Gastrocnemius medialis (tissue), 4 donors: ENCODE results near the gene HCFC1. TPM values are rescaled to one million over a fixed set of nuclear protein-coding genes. Genes with fewer than 3 reads are reported as not detected.
"Not testable (repeated sequence)": the region's sequence is repeated elsewhere in the genome, so short reads cannot be mapped to it uniquely, and the experiment has no call there.

Experiments
- ATAC-seq, 2 donors: fragments of 150-250 bp; one replicate each; pipeline ENCODE4 v1.9.1; 2016
- DNase-seq, 2 donors: peaks; one replicate each; pipeline ENCODE4 v3.0.0-alpha.2; 2019
- H3K27ac ChIP-seq, 4 donors: fragments of 200-600 bp; sonication (generic); 1 replicate in 1 of 4; 2 replicates in 3 of 4; pipeline ENCODE4 v1.5.1; 2016 to 2018; ENCODE audit warnings: mild to moderate bottlenecking in 2 of 4, moderate library complexity in 1 of 4
- H3K27me3 ChIP-seq, 3 donors: fragments of 200-600 bp; sonication (generic) in 2 of 3; 1 replicate in 1 of 3; 2 replicates in 2 of 3; pipeline versions ENCODE4 v1.5.1 to v1.6.0; 2016 to 2019; ENCODE audit warnings: mild to moderate bottlenecking in 1 of 3, moderate library complexity in 1 of 3
- H3K36me3 ChIP-seq, 2 donors: fragments of 200-600 bp; sonication (generic) in 1 of 2; one replicate each; pipeline ENCODE4 v1.5.1; 2017 to 2018
- H3K4me1 ChIP-seq, 2 donors: fragments of 200-600 bp; sonication (generic) in 1 of 2; one replicate each; pipeline ENCODE4 v1.5.1; 2016 to 2017; ENCODE audit warnings: mild to moderate bottlenecking in 2 of 2
- H3K4me3 ChIP-seq, 4 donors: fragments of 200-600 bp; sonication (generic) in 3 of 4; 1 replicate in 1 of 4; 2 replicates in 3 of 4; pipeline ENCODE4 v1.5.1; 2016 to 2019; ENCODE audit warnings: mild to moderate bottlenecking in 2 of 4
- H3K9me3 ChIP-seq, 3 donors: fragments of 200-600 bp; sonication (generic) in 2 of 3; 1 replicate in 1 of 3; 2 replicates in 2 of 3; pipeline ENCODE4 v1.5.1; 2016 to 2019
- POLR2A ChIP-seq, 2 donors: fragments of 450-650 bp; IDR thresholded peaks; one replicate each; pipeline ENCODE4 v1.6.1; 2017; ENCODE audit warnings: antibody characterized with exemption in 2 of 2, mild to moderate bottlenecking in 2 of 2, moderate library complexity in 2 of 2
- in situ Hi-C, 4 donors: fragments of 200-750 bp; cut with MboI; loops; one replicate each; pipeline versions ENCODE4 v1.15.0 to v1.8.0; 2017; ENCODE audit warnings: low sequenced_read_pairs in 4 of 4
- intact Hi-C: fragments of 100-400 bp; cut with DNase I; formaldehyde crosslinking; loops from one replicate; pipeline ENCODE4 v1.15.1; 2023; ENCODE audit warnings: low total_unique reads
- total RNA-seq, 4 donors: library from RNA; depleted of rRNA; stranded (reverse); fragments of >200 nt; gene quantifications; one replicate each; pipeline versions ENCODE4 v1.1.0 to v1.2.3, GENCODE V29; 2016
- TF ChIP-seq, protein P1 (sequence below), 5 experiments: fragments of 450-650 bp in 3 of 5; fragments of 200-600 bp in 2 of 5; sonication (generic) in 2 of 5; IDR thresholded peaks in 4 of 5; conservative IDR thresholded peaks in 1 of 5; 1 replicate in 4 of 5; 2 replicates in 1 of 5; pipeline ENCODE4 v1.5.1; 2016 to 2019; ENCODE audit warnings: antibody characterized with exemption in 5 of 5, mild to moderate bottlenecking in 3 of 5, moderate library complexity in 3 of 5

HCFC1 gene
- total RNA-seq, 4 donors from 2014 or later: 15.9 to 56.4 (median 51.8) TPM

- H3K27me3 ChIP-seq: no peaks in the 10 kb centered on the region
- in situ Hi-C loops: no loop called here
- no peak for DNase-seq
- H3K36me3 ChIP-seq: no peaks in the 10 kb centered on the region
- H3K27ac ChIP-seq: peak overlapping the region in 1 of 4 donors; percentile 49
- no peak for TF ChIP-seq POLR2A (IDR thresholded peaks at IDR 0.05)
- TF ChIP-seq, protein P1, sequence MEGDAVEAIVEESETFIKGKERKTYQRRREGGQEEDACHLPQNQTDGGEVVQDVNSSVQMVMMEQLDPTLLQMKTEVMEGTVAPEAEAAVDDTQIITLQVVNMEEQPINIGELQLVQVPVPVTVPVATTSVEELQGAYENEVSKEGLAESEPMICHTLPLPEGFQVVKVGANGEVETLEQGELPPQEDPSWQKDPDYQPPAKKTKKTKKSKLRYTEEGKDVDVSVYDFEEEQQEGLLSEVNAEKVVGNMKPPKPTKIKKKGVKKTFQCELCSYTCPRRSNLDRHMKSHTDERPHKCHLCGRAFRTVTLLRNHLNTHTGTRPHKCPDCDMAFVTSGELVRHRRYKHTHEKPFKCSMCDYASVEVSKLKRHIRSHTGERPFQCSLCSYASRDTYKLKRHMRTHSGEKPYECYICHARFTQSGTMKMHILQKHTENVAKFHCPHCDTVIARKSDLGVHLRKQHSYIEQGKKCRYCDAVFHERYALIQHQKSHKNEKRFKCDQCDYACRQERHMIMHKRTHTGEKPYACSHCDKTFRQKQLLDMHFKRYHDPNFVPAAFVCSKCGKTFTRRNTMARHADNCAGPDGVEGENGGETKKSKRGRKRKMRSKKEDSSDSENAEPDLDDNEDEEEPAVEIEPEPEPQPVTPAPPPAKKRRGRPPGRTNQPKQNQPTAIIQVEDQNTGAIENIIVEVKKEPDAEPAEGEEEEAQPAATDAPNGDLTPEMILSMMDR (IDR thresholded peaks at IDR 0.05 in 4 of 5, conservative IDR thresholded peaks at IDR 0.05 in 1 of 5): no peak
- no peak for ATAC-seq
- no peaks in the 10 kb centered on the region for H3K4me1 ChIP-seq
- H3K4me3 ChIP-seq: no peak overlapping the region
- H3K9me3 ChIP-seq: no peaks in the 10 kb centered on the region
- intact Hi-C loops: no loop called here
These were observed 12.9 kb upstream of the HCFC1 start for GRCh38 chrX:153984351-153985178.

DNA sequence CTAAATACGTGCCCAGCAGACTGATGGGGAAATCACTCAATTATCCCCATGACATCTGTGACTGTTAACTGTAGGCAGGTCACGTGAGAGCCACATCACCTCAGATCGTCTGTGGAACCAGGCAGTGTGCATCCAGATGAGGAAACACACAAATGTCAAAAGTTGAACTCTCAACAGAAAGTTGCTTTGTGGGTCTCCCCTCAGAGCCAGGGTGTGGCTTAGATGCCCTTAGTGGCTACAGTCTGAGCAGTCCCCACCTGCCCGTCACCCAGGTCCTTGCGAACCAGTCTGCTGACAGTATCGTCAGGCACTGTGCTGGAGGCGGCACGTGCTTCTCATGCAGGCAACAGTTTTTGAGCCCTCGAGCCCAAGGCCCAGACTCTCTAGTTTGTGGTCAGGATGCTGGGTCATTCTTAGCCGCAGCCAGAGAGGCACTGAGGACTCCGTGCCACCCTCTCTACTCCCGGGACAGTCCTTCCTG, 11.7 kb upstream of the HCFC1 start:
- no peak overlapping the region for H3K27ac ChIP-seq
- no peak for TF ChIP-seq POLR2A (IDR thresholded peaks at IDR 0.05)
- TF ChIP-seq, protein P1 (IDR thresholded peaks at IDR 0.05 in 4 of 5, conservative IDR thresholded peaks at IDR 0.05 in 1 of 5): no peak
- intact Hi-C loops: no loop called here
- no peaks in the 10 kb centered on the region for H3K27me3 ChIP-seq
- H3K9me3 ChIP-seq: no peaks in the 10 kb centered on the region
- DNase-seq (no peak), ATAC-seq (no peak)
- in situ Hi-C loops: no loop called here
- no peaks in the 10 kb centered on the region for H3K4me1 ChIP-seq
- H3K36me3 ChIP-seq: no peaks in the 10 kb centered on the region
- no peak overlapping the region for H3K4me3 ChIP-seq

- ATAC-seq (peak in 1 of 2 donors; percentile 39), DNase-seq (peak in 1 of 2 donors; percentile 42)
- Histone ChIP-seq H3K4me3 (no peak overlapping the region), H3K27me3 (no peaks in the 10 kb centered on the region), H3K36me3 (no peaks in the 10 kb centered on the region), H3K4me1 (no peaks in the 10 kb centered on the region), H3K9me3 (no peaks in the 10 kb centered on the region), H3K27ac (no peak overlapping the region)
- in situ Hi-C loops (no loop called here), intact Hi-C loops (no loop called here)
- TF ChIP-seq POLR2A (IDR thresholded peaks at IDR 0.05): peak in 1 of 2 donors; percentile 17
- TF ChIP-seq, protein P1 (IDR thresholded peaks at IDR 0.05 in 4 of 5, conservative IDR thresholded peaks at IDR 0.05 in 1 of 5): no peak
These were observed 10.3 kb upstream of the HCFC1 start for GRCh38 chrX:153981771-153982533.

- ATAC-seq: no peak
- Histone ChIP-seq H3K4me3 (no peak overlapping the region), H3K9me3 (no peaks in the 10 kb centered on the region), H3K36me3 (no peaks in the 10 kb centered on the region), H3K27me3 (no peaks in the 10 kb centered on the region), H3K4me1 (no peaks in the 10 kb centered on the region), H3K27ac (peak overlapping the region in 1 of 4 donors; percentile 34)
- no peak for TF ChIP-seq POLR2A (IDR thresholded peaks at IDR 0.05)
- TF ChIP-seq, protein P1 (IDR thresholded peaks at IDR 0.05 in 4 of 5, conservative IDR thresholded peaks at IDR 0.05 in 1 of 5): no peak
- in situ Hi-C loops (no loop called here), intact Hi-C loops (no loop called here)
- no peak for DNase-seq
These were observed 9.6 kb upstream of the HCFC1 start for GRCh38 chrX:153981231-153981630.

GRCh38 chrX:153980394-153980793, 8.8 kb upstream of the HCFC1 start:
- H3K27ac ChIP-seq, H3K36me3 ChIP-seq, intact Hi-C loops, in situ Hi-C loops, H3K4me1 ChIP-seq, H3K27me3 ChIP-seq, DNase-seq, ATAC-seq, H3K4me3 ChIP-seq, H3K9me3 ChIP-seq: not testable (repeated sequence)
